A673 (cell line): ENCODE results near the gene PDGFC. TPM values are rescaled to one million over a fixed set of nuclear protein-coding genes. Genes with fewer than 3 reads are reported as not detected.

Source experiments
- BruUV-seq: library from RNA; stranded (reverse); fragments of 400-500 nt; replicated peaks from 2 replicates; lab custom pipeline; 2021; lab: Mats Ljungman, UMichigan
- CTCF ChIA-PET: fragments of 300-600 bp; sonication (Branson Sonifier 250); formaldehyde crosslinking; loops from one replicate; lab custom pipeline; 2022; ENCODE audit warnings: antibody characterized with exemption; lab: Charles Lee
- POLR2A ChIA-PET: fragments of 300-600 bp; sonication (Branson Sonifier 250); formaldehyde crosslinking; loops from one replicate; lab custom pipeline; 2022; ENCODE audit warnings: antibody characterized with exemption; ENCODE audit not compliant: low non-redundant PET; lab: Charles Lee
- DNase-seq: peaks from one replicate; pipeline ENCODE4 v3.0.0-alpha.2; 2015; ENCODE audit warnings: low spot score
- H3K27ac ChIP-seq: fragments of 200-600 bp; sonication (generic); 2 replicates; pipeline ENCODE4 v1.5.1; 2016; ENCODE audit warnings: mixed run types, low read depth, mild to moderate bottlenecking, mixed read lengths, antibody characterized with exemption, low read length; ENCODE audit not compliant: poor library complexity, severe bottlenecking
- H3K27me3 ChIP-seq: fragments of 200-600 bp; sonication (generic); replicated peaks from 2 replicates; pipeline ENCODE4 v1.6.1; 2017; ENCODE audit warnings: mixed run types, low read depth, mild to moderate bottlenecking, mixed read lengths, antibody characterized with exemption, low read length; ENCODE audit not compliant: insufficient read depth, poor library complexity
- H3K36me3 ChIP-seq: fragments of 200-600 bp; sonication (generic); 2 replicates; pipeline ENCODE4 v1.6.1; 2016; ENCODE audit warnings: mixed run types, mild to moderate bottlenecking, mixed read lengths, antibody characterized with exemption, low read length; ENCODE audit not compliant: insufficient read depth, poor library complexity, severe bottlenecking
- H3K4me1 ChIP-seq: fragments of 200-600 bp; sonication (generic); 2 replicates; pipeline ENCODE4 v1.6.1; 2017; ENCODE audit warnings: mixed run types, mild to moderate bottlenecking, mixed read lengths, antibody characterized with exemption, low read length; ENCODE audit not compliant: insufficient read depth, poor library complexity, severe bottlenecking
- H3K4me3 ChIP-seq: fragments of 200-600 bp; sonication (generic); 2 replicates; pipeline ENCODE4 v1.5.1; 2016; ENCODE audit warnings: low read depth, mixed run types, mild to moderate bottlenecking, mixed read lengths, low read length; ENCODE audit not compliant: poor library complexity, severe bottlenecking
- H3K9me3 ChIP-seq: fragments of 200-600 bp; sonication (generic); 2 replicates; pipeline ENCODE4 v1.6.1; 2016; ENCODE audit warnings: mixed run types, low read depth, mild to moderate bottlenecking, mixed read lengths, antibody characterized with exemption, low read length; ENCODE audit not compliant: poor library complexity, severe bottlenecking
- EZH2 ChIP-seq: fragments of 200-600 bp; sonication (generic); IDR thresholded peaks from 2 replicates; pipeline ENCODE4 v1.6.1; 2017; ENCODE audit warnings: borderline replicate concordance, low read depth, mild to moderate bottlenecking, mixed read lengths, antibody characterized with exemption, low read length; ENCODE audit not compliant: poor library complexity, severe bottlenecking
- intact Hi-C: fragments of 100-400 bp; cut with micrococcal nuclease; formaldehyde crosslinking; loops from one replicate; pipeline ENCODE4 v1.10.0; 2022; ENCODE audit not compliant: unreplicated experiment
- total RNA-seq: library from RNA; stranded (reverse); gene quantifications from 2 replicates; pipeline ENCODE4 v1.2.3, GENCODE V29; 2021
- TF ChIP-seq, protein P1 (sequence below): fragments of 300-800, 200-600 bp; sonication (generic); conservative IDR thresholded peaks from 2 replicates; pipeline ENCODE4 v1.5.1; 2017; ENCODE audit warnings: low read depth, mild to moderate bottlenecking, antibody characterized with exemption, low read length, moderate library complexity, mixed read lengths

PDGFC gene
- total RNA-seq, 1 experiment from 2014 or later = 28.0 TPM

DNA sequence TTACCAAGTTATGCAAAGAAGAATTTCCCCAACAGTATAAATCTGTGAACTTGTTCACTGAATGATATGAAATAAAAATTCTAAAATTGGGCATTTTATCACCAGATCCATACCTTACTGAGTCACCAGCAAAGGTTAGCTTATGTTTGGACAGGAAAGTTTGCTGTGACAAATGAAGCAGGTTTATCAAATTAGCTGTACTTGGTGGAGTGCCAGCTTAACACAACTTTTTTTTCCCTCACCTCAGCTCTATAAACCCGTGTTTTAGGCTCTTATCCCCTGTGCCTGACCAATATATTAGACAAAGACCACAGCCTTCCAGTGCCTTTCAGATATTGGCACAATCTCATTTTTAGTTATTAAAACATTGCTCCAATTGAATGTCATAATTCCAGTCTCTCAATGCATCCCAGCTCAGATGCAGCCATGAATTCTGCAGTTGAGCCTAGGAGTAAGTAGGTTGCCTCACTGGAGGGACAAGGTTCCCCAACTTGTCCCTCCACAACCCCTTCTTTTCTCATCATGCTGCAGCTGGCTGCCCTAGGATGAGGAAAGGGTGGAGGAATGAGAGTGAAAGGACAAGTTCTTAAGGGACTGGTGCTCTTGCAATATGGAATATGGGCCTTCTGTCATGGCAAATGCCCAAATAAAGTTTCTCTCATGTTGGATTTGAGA lies 27.0 kb upstream of the PDGFC start:
- no peak for TF ChIP-seq EZH2
- TF ChIP-seq, protein P1, sequence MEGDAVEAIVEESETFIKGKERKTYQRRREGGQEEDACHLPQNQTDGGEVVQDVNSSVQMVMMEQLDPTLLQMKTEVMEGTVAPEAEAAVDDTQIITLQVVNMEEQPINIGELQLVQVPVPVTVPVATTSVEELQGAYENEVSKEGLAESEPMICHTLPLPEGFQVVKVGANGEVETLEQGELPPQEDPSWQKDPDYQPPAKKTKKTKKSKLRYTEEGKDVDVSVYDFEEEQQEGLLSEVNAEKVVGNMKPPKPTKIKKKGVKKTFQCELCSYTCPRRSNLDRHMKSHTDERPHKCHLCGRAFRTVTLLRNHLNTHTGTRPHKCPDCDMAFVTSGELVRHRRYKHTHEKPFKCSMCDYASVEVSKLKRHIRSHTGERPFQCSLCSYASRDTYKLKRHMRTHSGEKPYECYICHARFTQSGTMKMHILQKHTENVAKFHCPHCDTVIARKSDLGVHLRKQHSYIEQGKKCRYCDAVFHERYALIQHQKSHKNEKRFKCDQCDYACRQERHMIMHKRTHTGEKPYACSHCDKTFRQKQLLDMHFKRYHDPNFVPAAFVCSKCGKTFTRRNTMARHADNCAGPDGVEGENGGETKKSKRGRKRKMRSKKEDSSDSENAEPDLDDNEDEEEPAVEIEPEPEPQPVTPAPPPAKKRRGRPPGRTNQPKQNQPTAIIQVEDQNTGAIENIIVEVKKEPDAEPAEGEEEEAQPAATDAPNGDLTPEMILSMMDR = no peak
- DNase-seq = no peak
- no peaks in the 10 kb centered on the region for H3K9me3 ChIP-seq
- H3K27me3 ChIP-seq = no peaks in the 10 kb centered on the region
- POLR2A ChIA-PET = no interaction called here
- H3K36me3 ChIP-seq = no peaks in the 10 kb centered on the region
- CTCF ChIA-PET = interaction anchor here (0.6 kb wide), 1 partner anchor 1349 kb away, joined by 3 read pairs; no protein-coding TSS in a partner anchor
- intact Hi-C loops = no loop called here
- no TSS peak for BruUV-seq
- peak overlapping the region; percentile 10 for H3K27ac ChIP-seq
- peaks cover 26% of the 10 kb centered on the region for H3K4me1 ChIP-seq
- no peak overlapping the region for H3K4me3 ChIP-seq

DNA sequence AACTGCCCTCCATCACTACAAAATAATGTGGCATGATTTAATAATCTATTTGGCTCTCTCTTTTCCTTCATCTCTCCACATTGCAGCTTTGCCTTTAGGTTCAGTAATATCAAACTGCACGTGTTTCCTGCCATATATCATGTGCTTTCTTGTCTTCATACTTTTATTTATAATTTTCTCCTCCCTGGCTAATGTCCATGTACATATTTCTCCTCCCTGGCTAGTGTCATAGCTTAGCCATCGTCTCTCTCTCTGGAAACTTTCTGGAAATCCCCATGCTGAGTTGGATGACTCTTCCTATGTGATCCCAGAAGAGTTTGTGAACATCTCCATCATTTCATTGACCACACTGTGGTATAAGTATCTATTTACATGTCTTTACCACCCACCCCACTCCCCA lies 21.3 kb upstream of the PDGFC start:
- no TSS peak for BruUV-seq
- Histone ChIP-seq H3K27ac (no peak overlapping the region), H3K4me3 (no peak overlapping the region), H3K36me3 (no peaks in the 10 kb centered on the region), H3K4me1 (no peaks in the 10 kb centered on the region), H3K27me3 (no peaks in the 10 kb centered on the region), H3K9me3 (peaks cover 13% of the 10 kb centered on the region)
- intact Hi-C loops = no loop called here
- ChIA-PET CTCF (no interaction called here), POLR2A (no interaction called here)
- no peak for DNase-seq
- TF ChIP-seq, protein P1 = no peak
- TF ChIP-seq EZH2 = no peak

DNA sequence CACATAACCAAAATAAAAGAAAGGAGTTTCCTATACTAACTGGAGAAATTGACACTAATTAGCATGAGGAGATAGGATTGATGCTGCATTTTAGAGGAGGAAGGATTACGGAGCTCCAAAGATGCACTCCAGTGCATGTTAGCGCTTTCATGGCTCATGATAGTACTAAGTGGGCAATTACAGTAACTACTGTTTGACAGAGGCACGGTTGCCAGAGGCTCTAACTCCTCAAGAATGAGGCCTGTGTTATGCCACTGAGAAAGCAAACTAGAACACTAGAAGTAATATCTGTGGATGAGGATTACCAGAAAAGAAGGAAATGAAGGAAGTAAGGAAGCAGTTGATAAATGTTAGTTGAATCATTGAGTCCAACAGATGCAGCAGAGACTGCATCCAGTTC lies 19.6 kb upstream of the PDGFC start:
- ChIA-PET POLR2A (no interaction called here), CTCF (no interaction called here)
- TF ChIP-seq EZH2 = no peak
- TF ChIP-seq, protein P1 = no peak
- DNase-seq = no peak
- Histone ChIP-seq H3K27me3 (no peaks in the 10 kb centered on the region), H3K36me3 (no peaks in the 10 kb centered on the region), H3K27ac (no peak overlapping the region), H3K4me3 (no peak overlapping the region), H3K9me3 (peaks cover 20% of the 10 kb centered on the region), H3K4me1 (no peaks in the 10 kb centered on the region)
- intact Hi-C loops = no loop called here
- no TSS peak for BruUV-seq
